AG09309 (cell line): ENCODE measurements around the gene C2orf74.

Source experiments
- DNase-seq: peaks from one replicate; pipeline ENCODE4 v3.0.0-alpha.2; 2010; ENCODE audit warnings: low read depth
- H3K4me3 ChIP-seq: 2 replicates; pipeline ENCODE4 v1.5.1; 2011; ENCODE audit warnings: mild to moderate bottlenecking, low read depth, low read length, moderate library complexity; ENCODE audit not compliant: control insufficient read depth
- CTCF ChIP-seq: IDR thresholded peaks from 2 replicates; pipeline ENCODE4 v1.5.1; 2011; ENCODE audit warnings: mild to moderate bottlenecking, low read depth, low read length, inconsistent platforms; ENCODE audit not compliant: insufficient read depth, control insufficient read depth; ENCODE audit errors: missing control alignments

Gene C2orf74

GRCh38 chr2:61167579-61167978 lies 5.6 kb downstream of the C2orf74 start:
- no peak for DNase-seq
- no peak overlapping the region for H3K4me3 ChIP-seq
- TF ChIP-seq CTCF, result no peak

GRCh38 chr2:61172671-61173070 lies 10.7 kb downstream of the C2orf74 start:
- no peak overlapping the region for H3K4me3 ChIP-seq
- no peak for TF ChIP-seq CTCF
- DNase-seq, result no peak

- TF ChIP-seq CTCF, result no peak
- DNase-seq, result no peak
These were observed 11.1 kb downstream of the C2orf74 start for GRCh38 chr2:61173116-61173515.

GRCh38 chr2:61175036-61175435 lies 13.0 kb downstream of the C2orf74 start:
- no peak for TF ChIP-seq CTCF
- DNase-seq, result no peak
- no peak overlapping the region for H3K4me3 ChIP-seq

More at GRCh38 chr2:61173116-61173515, 11.1 kb downstream of the C2orf74 start:
- no peak overlapping the region for H3K4me3 ChIP-seq

GRCh38 chr2:61176755-61177726 lies 15.1 kb downstream of the C2orf74 start:
- DNase-seq, result peak; percentile 64
- no peak for TF ChIP-seq CTCF
- H3K4me3 ChIP-seq, result peak overlapping the region; percentile 70

- H3K4me3 ChIP-seq, result peak overlapping the region; percentile 69
- no peak for TF ChIP-seq CTCF
- DNase-seq, result no peak
These were observed 15.9 kb downstream of the C2orf74 start for GRCh38 chr2:61177727-61178549.
